Gastrocnemius medialis (tissue), 4 donors: ENCODE measurements around the gene ZMAT3. TPM values are rescaled to one million over a fixed set of nuclear protein-coding genes. Genes with fewer than 3 reads are reported as not detected.
A peak's percentile ranks its signal among the peaks of the same experiment; 100 is the strongest.

Experiments
- ATAC-seq, 2 donors: fragments of 150-250 bp; one replicate each; pipeline ENCODE4 v1.9.1; 2016
- DNase-seq, 2 donors: peaks; one replicate each; pipeline ENCODE4 v3.0.0-alpha.2; 2019
- H3K27ac ChIP-seq, 4 donors: fragments of 200-600 bp; sonication (generic); 1 replicate in 1 of 4; 2 replicates in 3 of 4; pipeline ENCODE4 v1.5.1; 2016 to 2018; ENCODE audit warnings: mild to moderate bottlenecking in 2 of 4, moderate library complexity in 1 of 4
- H3K27me3 ChIP-seq, 3 donors: fragments of 200-600 bp; sonication (generic) in 2 of 3; 1 replicate in 1 of 3; 2 replicates in 2 of 3; pipeline versions ENCODE4 v1.5.1 to v1.6.0; 2016 to 2019; ENCODE audit warnings: mild to moderate bottlenecking in 1 of 3, moderate library complexity in 1 of 3
- H3K36me3 ChIP-seq, 2 donors: fragments of 200-600 bp; sonication (generic) in 1 of 2; one replicate each; pipeline ENCODE4 v1.5.1; 2017 to 2018
- H3K4me1 ChIP-seq, 2 donors: fragments of 200-600 bp; sonication (generic) in 1 of 2; one replicate each; pipeline ENCODE4 v1.5.1; 2016 to 2017; ENCODE audit warnings: mild to moderate bottlenecking in 2 of 2
- H3K4me3 ChIP-seq, 4 donors: fragments of 200-600 bp; sonication (generic) in 3 of 4; 1 replicate in 1 of 4; 2 replicates in 3 of 4; pipeline ENCODE4 v1.5.1; 2016 to 2019; ENCODE audit warnings: mild to moderate bottlenecking in 2 of 4
- H3K9me3 ChIP-seq, 3 donors: fragments of 200-600 bp; sonication (generic) in 2 of 3; 1 replicate in 1 of 3; 2 replicates in 2 of 3; pipeline ENCODE4 v1.5.1; 2016 to 2019
- POLR2A ChIP-seq, 2 donors: fragments of 450-650 bp; IDR thresholded peaks; one replicate each; pipeline ENCODE4 v1.6.1; 2017; ENCODE audit warnings: antibody characterized with exemption in 2 of 2, mild to moderate bottlenecking in 2 of 2, moderate library complexity in 2 of 2
- in situ Hi-C, 4 donors: fragments of 200-750 bp; cut with MboI; loops; one replicate each; pipeline versions ENCODE4 v1.15.0 to v1.8.0; 2017; ENCODE audit warnings: low sequenced_read_pairs in 4 of 4
- intact Hi-C: fragments of 100-400 bp; cut with DNase I; formaldehyde crosslinking; loops from one replicate; pipeline ENCODE4 v1.15.1; 2023; ENCODE audit warnings: low total_unique reads
- total RNA-seq, 4 donors: library from RNA; depleted of rRNA; stranded (reverse); fragments of >200 nt; gene quantifications; one replicate each; pipeline versions ENCODE4 v1.1.0 to v1.2.3, GENCODE V29; 2016
- TF ChIP-seq, protein P1 (sequence below), 5 experiments: fragments of 450-650 bp in 3 of 5; fragments of 200-600 bp in 2 of 5; sonication (generic) in 2 of 5; IDR thresholded peaks in 4 of 5; conservative IDR thresholded peaks in 1 of 5; 1 replicate in 4 of 5; 2 replicates in 1 of 5; pipeline ENCODE4 v1.5.1; 2016 to 2019; ENCODE audit warnings: antibody characterized with exemption in 5 of 5, mild to moderate bottlenecking in 3 of 5, moderate library complexity in 3 of 5

The ZMAT3 gene
- total RNA-seq, 4 donors from 2014 or later: 3.8 to 9.7 (median 7.3) TPM

DNA sequence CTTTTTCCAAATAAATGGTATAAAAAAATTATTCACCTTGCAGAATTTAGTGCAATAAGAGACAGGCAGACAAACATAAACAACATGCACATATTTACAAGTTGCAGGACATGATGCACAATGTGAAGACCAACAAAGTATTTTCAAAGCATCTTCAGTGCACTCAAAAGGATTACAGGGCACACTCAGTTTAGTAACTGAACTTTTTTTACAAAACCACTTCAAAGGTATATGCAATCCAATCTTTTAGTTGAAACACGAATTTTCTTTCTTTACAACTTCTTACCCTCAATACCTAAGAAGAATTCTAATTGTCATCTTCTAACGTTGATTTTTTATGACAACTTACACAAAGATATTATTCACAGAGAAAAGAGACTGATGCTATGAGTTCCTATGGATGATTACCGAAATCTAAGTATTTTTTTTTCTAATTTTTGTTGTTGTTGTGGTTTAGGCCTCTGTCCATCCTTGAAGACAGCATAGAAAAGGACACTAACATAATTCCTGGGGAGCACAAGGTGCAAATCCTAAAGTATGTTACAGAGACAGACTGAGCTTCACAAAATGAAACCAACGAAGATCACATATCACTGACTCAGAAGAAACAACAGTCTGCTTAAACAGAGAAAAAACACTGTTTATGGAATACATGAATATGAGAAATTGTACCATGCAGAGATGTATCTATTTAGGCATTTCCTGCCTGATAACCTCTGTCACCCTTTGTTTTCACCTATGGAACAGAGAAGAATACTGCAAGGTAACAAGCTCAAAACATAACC lies 50.3 kb downstream of the ZMAT3 start:
- in situ Hi-C loops (loop anchor here in 2 of 4 donors (25.0 kb wide), 1 partner anchor 541 kb away; the partner anchor contains the start of gene ACTL6A (in 2 of the 2)), intact Hi-C loops (no loop called here)
- DNase-seq (no peak), ATAC-seq (no peak)
- H3K9me3 ChIP-seq: no peaks in the 10 kb centered on the region
- no peaks in the 10 kb centered on the region for H3K27me3 ChIP-seq
- H3K36me3 ChIP-seq: no peaks in the 10 kb centered on the region
- no peak overlapping the region for H3K27ac ChIP-seq
- H3K4me1 ChIP-seq: peaks cover 0 to 14% of the 10 kb centered on the region in 2 donors
- H3K4me3 ChIP-seq: no peak overlapping the region
- TF ChIP-seq, protein P1, sequence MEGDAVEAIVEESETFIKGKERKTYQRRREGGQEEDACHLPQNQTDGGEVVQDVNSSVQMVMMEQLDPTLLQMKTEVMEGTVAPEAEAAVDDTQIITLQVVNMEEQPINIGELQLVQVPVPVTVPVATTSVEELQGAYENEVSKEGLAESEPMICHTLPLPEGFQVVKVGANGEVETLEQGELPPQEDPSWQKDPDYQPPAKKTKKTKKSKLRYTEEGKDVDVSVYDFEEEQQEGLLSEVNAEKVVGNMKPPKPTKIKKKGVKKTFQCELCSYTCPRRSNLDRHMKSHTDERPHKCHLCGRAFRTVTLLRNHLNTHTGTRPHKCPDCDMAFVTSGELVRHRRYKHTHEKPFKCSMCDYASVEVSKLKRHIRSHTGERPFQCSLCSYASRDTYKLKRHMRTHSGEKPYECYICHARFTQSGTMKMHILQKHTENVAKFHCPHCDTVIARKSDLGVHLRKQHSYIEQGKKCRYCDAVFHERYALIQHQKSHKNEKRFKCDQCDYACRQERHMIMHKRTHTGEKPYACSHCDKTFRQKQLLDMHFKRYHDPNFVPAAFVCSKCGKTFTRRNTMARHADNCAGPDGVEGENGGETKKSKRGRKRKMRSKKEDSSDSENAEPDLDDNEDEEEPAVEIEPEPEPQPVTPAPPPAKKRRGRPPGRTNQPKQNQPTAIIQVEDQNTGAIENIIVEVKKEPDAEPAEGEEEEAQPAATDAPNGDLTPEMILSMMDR (IDR thresholded peaks at IDR 0.05 in 4 of 5, conservative IDR thresholded peaks at IDR 0.05 in 1 of 5): no peak
- TF ChIP-seq POLR2A (IDR thresholded peaks at IDR 0.05): no peak

DNA sequence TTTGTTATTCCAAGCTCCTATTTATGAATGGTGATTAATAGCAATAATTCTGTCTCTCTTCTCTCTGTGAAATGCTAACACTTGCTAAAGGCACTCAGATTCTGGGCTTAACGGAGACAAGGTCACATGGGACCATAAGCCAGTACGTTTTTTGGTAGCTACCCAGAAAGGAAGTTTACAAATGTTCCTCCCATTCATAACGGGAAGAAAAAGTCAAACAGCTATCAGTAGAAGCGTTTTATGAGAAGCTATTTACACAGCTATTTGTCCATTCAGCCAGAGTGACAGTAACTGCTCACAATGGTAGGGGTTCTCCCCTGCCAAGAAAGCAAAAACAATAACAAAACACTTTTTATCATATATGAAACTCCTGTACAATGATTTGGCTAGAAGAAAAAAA lies 51.5 kb downstream of the ZMAT3 start:
- no peak overlapping the region for H3K4me3 ChIP-seq
- peaks cover 0 to 14% of the 10 kb centered on the region in 2 donors for H3K4me1 ChIP-seq
- H3K27me3 ChIP-seq: no peaks in the 10 kb centered on the region
- no peaks in the 10 kb centered on the region for H3K36me3 ChIP-seq
- in situ Hi-C loops (loop anchor here in 2 of 4 donors (25.0 kb wide), 1 partner anchor 542 kb away; the partner anchor contains the start of gene ACTL6A (in 2 of the 2)), intact Hi-C loops (no loop called here)
- DNase-seq (no peak), ATAC-seq (peak; percentile 44 to 52)
- peak overlapping the region in 1 of 4 donors; percentile 27 for H3K27ac ChIP-seq
- H3K9me3 ChIP-seq: no peaks in the 10 kb centered on the region
- no peak for TF ChIP-seq POLR2A (IDR thresholded peaks at IDR 0.05)
- TF ChIP-seq, protein P1 (IDR thresholded peaks at IDR 0.05 in 4 of 5, conservative IDR thresholded peaks at IDR 0.05 in 1 of 5): no peak

DNA sequence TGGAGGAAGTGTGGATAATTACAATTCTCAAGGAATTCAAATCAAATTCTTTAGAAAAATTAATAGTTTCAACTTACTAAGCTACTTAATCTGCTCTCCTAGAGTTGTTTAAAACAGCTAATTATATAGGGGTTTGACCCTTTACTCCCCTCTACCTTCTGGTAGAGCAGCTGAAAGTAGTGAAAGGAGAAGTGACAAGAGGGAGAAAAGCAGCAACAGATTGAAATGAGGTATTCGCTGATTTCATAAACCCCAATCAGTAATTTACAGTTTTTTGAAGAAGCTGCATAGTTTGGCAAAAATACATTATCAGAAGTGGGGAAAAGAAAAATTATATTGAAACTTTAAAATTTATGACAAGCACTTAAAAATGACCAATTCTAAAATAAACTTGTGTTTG lies 52.8 kb downstream of the ZMAT3 start:
- Histone ChIP-seq H3K36me3 (no peaks in the 10 kb centered on the region), H3K4me1 (peaks cover 0 to 14% of the 10 kb centered on the region in 2 donors), H3K9me3 (no peaks in the 10 kb centered on the region), H3K27ac (no peak overlapping the region), H3K4me3 (no peak overlapping the region), H3K27me3 (no peaks in the 10 kb centered on the region)
- intact Hi-C loops (loop anchor here (5.0 to 10.0 kb wide), 2 partner anchors 53 to 546 kb away; partner anchors contain the start of genes ACTL6A and ZMAT3), in situ Hi-C loops (loop anchor here in 3 of 4 donors (5.0 to 25.0 kb wide), 2 partner anchors 298 to 543 kb away; partner anchors contain the start of gene ACTL6A (in 2 of the 3))
- DNase-seq: no peak
- no peak for ATAC-seq
- TF ChIP-seq, protein P1 (IDR thresholded peaks at IDR 0.05 in 4 of 5, conservative IDR thresholded peaks at IDR 0.05 in 1 of 5): no peak
- no peak for TF ChIP-seq POLR2A (IDR thresholded peaks at IDR 0.05)

DNA sequence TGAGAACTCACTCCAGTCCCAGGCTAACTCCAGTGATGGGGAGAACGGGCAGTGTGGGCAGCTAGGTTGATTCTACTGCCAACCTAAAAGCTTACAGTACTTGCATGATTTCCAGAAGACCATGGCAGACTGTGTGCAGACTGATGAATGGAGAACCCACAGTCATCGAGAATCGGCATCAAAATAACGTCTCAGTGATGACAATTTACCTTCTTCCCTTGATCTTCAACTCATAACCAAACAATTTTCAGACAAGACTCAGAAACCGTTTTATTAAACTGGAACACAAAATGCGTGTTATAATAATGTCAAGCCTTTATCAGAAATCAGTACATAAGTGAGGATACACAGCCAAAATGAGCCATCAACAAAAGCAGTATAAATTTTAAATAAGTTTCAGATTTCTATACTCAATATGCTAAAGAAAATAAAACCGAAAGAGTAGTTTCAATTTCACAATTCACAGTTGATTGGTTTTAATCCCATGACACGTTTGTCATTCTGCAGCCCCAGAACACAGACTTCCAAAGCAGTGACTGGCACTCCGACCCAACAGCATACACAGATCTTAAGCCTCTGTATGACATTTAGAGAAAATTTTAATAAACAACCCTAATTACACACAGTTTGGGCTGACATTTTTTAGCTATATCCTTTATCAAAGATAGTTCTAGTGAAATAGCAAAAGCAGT lies 54.5 kb downstream of the ZMAT3 start:
- peaks cover 0 to 14% of the 10 kb centered on the region in 2 donors for H3K4me1 ChIP-seq
- intact Hi-C loops (loop anchor here (5.0 to 10.0 kb wide), 2 partner anchors 55 to 548 kb away; partner anchors contain the start of genes ACTL6A and ZMAT3), in situ Hi-C loops (loop anchor here in 3 of 4 donors (5.0 to 25.0 kb wide), 2 partner anchors 300 to 545 kb away; partner anchors contain the start of gene ACTL6A (in 2 of the 3))

More for the DNA sequence above, 54.5 kb downstream of the ZMAT3 start:
- H3K27ac ChIP-seq: no peak overlapping the region
- no peak for ATAC-seq
- no peaks in the 10 kb centered on the region for H3K36me3 ChIP-seq
- no peak for TF ChIP-seq POLR2A (IDR thresholded peaks at IDR 0.05)
- TF ChIP-seq, protein P1 (IDR thresholded peaks at IDR 0.05 in 4 of 5, conservative IDR thresholded peaks at IDR 0.05 in 1 of 5): no peak
- no peaks in the 10 kb centered on the region for H3K9me3 ChIP-seq
- H3K4me3 ChIP-seq: no peak overlapping the region
- no peak for DNase-seq
- H3K27me3 ChIP-seq: no peaks in the 10 kb centered on the region
